A673 (cell line): Measurements from ENCODE around the gene SAMSN1.

Experiments
- EZH2 ChIP-seq: fragments of 200-600 bp; sonication (generic); IDR thresholded peaks from 2 replicates; pipeline ENCODE4 v1.6.1; 2017; ENCODE audit warnings: borderline replicate concordance, low read depth, mild to moderate bottlenecking, mixed read lengths, antibody characterized with exemption, low read length; ENCODE audit not compliant: poor library complexity, severe bottlenecking
- TF ChIP-seq, protein P1 (sequence below): fragments of 300-800, 200-600 bp; sonication (generic); conservative IDR thresholded peaks from 2 replicates; pipeline ENCODE4 v1.5.1; 2017; ENCODE audit warnings: low read depth, mild to moderate bottlenecking, antibody characterized with exemption, low read length, moderate library complexity, mixed read lengths

DNA sequence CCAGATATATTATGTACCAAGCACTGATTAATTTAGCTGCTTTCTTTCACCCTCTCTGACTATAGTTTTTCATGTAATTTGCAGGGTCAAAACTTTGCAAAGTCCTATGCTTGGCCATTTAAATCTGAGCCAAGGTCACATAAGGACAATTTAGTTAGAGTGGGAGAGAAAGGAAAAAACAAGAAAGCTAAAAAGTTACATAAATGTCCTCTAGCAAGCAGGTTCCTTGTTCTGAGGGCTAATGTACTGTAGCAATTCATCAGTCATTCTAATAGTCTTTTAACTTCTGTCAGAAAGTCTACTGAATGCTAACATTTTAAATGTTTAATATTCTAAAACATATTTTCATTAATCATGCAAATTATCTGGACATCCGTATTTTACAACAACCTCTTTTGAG, 68.3 kb downstream of the SAMSN1 start:
- TF ChIP-seq, protein P1, sequence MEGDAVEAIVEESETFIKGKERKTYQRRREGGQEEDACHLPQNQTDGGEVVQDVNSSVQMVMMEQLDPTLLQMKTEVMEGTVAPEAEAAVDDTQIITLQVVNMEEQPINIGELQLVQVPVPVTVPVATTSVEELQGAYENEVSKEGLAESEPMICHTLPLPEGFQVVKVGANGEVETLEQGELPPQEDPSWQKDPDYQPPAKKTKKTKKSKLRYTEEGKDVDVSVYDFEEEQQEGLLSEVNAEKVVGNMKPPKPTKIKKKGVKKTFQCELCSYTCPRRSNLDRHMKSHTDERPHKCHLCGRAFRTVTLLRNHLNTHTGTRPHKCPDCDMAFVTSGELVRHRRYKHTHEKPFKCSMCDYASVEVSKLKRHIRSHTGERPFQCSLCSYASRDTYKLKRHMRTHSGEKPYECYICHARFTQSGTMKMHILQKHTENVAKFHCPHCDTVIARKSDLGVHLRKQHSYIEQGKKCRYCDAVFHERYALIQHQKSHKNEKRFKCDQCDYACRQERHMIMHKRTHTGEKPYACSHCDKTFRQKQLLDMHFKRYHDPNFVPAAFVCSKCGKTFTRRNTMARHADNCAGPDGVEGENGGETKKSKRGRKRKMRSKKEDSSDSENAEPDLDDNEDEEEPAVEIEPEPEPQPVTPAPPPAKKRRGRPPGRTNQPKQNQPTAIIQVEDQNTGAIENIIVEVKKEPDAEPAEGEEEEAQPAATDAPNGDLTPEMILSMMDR, result no peak
- TF ChIP-seq EZH2, result no peak
